HUDEP-2 (cell line): ENCODE results near the gene PRELP.
"Not testable (repeated sequence)": the region's sequence is repeated elsewhere in the genome, so short reads cannot be mapped to it uniquely, and the experiment has no call there.

Experiments
- DNase-seq, 76 experiments: peaks; one replicate each; lab custom pipeline; 2025; ENCODE audit not compliant: unreplicated experiment in 76 of 76; lab: John Stamatoyannopoulos, UW

The PRELP gene

DNA sequence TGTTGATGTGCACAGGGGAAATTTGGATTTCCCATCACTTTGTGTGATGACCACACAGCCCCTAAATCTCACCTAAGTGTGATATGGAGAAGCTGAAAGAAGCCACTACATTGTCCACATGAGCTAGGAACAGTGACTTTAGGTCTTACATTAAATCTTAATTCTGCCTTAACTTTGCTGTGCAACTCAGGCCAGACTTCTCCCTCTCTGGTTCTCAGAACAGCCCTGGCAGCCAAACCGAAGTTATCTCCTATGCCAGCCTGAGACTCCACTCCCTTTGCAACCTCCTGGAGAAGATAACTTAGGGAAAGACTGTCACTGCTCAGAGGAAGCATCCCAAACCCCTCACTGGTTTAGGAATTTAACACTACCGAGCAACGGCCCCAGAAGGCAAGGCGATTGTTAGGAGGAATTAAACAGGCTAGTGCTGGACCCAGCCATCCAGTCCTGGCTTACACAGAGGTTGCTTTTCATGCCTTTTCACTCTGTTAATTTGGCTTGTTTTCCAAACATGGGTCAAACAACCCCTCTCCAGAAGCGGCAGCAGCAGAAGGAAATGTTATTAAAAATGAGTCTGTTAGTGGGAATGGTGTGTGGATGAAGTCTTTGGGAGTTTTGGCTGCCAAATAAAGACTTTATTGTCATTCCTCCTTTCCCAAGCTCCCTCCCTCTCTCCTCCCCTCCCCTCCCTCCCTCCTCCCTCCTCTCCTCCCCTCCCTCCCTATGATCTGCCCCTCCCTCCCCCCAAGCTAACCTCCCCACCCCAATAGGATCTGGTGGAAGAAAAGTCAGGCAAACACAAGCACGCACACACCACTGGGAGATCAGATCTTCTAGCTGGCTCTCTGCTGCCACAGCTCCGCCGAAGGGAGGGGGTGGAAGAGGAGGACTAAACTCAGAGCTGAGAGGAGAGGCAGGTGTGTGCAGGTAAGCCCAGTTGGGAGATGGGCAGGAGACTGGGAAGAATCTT, at the start of gene PRELP:
PRELP (plus strand) TSS at position 795 of the 970 bp plus-strand sequence. CDS start 7,379 bp downstream, outside the sequence.
- no peak for DNase-seq

DNA sequence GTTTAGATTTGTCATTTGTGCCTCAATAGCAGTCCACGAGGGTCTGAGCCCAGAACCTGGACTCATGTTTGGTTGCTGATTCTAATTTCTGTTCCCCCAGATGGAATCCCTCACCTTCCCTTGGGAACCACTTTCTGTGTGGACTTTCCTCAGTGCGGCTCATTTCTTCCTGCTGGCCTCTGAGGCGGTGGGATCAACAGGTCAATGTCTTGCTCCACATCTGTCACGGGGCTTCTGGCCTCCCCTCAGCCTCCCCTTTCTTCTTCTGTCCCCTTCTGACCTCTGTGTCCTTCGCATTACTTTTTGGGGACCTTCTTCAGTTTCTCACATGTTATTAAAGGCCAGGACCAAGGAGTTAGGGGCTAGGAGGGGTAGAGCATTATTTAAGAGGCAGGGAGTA, 49.2 kb upstream of the PRELP start:
- DNase-seq, result no peak

DNA sequence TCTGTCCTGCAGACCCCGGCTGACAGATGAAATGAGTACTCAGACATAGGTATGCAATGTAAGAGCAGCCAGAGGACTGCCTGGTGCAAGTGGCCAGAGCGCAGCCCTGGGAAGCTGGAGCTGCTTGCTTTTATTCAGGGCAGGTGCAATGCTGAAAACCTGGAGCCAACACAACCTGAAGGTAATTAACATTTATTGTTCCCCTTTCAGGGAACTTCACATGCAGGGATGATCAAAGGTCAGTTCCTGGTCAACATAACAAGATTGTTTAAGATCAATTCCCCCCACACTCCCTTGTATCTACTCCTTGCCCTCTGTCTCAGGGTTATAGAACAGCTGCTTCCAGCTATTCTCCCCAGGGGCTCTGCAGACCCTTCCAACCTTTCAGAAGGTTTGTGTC, 48.7 kb upstream of the PRELP start:
- no peak for DNase-seq

DNA sequence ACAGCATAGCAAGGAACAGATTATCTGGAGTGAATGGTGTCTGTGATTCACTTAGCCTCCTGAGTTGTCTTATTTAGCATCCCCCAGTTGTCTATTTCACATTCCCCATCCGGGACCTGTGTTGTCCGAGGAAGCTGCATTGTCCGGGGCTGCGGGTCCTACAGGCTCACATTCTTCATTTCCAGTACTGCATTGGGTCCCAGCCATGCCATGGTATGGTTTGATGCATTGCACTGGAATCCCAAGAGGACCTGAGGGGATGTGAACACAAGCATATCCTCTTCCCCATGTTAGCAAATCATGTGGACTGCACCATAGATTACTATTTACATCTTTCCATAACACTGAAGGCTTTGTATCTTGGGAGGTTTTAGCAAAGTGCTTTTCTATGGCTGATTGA, 48.2 kb upstream of the PRELP start:
- no peak for DNase-seq

DNA sequence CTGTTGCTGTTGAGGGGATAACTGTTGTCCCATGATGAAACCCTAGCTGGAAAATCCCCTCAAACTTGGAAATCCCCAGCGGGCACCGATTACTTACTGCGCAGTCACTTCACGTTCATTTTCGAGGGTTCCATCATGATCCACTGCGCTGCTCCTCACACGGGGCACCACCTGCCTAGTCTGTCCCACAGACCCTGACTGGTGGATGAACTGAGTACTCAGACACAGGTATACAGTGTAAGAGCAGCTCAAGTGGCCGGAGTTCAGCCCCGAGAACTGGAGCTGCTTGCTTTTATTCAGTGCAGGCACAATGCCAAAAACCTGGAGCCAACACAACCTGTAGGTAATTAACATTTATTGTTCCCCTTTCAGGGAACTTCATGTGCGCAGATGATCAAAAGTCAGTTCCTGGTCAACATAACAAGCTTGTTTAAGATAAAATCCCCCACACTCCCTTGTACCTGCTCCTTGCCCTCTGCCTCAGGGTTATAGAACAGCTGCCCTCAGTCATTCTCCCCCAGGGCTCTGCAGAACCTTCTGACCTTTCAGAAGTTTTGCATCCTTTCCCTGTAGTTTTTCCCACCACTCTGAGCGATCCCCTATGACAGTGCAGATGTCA, 46.5 kb upstream of the PRELP start:
- DNase-seq, result no peak

DNA sequence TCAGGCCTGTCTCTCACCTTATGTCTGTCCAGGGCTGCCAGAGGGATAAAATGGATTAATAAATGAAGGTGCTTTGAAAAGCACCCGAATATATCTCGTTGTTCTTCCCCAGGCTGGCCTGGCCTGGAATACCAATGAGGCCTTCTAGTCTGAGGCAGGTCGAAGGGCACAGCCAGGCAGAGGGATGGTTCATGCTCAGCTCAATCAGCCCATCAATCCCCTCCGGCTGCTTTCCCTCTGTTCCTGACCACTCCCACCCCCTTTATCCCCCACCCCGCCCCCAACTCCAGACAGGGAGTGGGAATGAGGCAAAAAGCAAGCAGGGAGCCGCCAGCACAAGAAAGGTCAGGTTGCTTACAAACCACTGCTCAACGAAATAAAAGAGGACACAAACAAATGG, 40.0 kb upstream of the PRELP start:
- DNase-seq, result no peak

DNA sequence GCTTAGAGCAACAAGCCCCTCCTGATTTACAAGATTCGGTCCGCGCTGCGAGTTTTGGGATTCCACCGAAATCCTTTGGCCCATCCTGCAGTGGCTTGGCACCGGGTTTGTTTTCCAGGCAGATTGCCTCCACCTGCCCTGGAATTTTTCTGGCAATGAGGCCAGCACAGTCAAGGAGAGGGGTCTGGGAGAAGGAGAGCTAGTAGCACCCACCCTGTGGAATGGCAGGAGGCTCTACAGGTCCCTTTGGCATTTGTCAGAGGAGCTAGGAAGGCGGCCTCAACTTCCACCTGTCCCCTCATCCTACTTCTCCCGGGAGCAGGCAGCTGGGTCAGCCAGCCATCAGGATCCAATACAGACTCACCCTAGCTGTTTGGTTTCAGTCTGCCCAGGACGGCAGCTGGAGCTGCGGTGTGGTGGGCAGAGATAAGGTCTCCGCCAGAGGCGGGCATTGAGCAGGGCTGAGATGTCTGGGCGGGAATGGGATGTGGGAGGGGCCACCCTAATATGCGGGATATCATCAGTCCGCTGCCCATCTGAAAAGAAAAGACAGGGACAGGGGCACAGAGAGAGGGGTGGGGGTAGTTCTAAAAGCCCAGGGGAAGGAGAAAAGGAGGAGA, 37.8 kb upstream of the PRELP start:
- no peak for DNase-seq

DNA sequence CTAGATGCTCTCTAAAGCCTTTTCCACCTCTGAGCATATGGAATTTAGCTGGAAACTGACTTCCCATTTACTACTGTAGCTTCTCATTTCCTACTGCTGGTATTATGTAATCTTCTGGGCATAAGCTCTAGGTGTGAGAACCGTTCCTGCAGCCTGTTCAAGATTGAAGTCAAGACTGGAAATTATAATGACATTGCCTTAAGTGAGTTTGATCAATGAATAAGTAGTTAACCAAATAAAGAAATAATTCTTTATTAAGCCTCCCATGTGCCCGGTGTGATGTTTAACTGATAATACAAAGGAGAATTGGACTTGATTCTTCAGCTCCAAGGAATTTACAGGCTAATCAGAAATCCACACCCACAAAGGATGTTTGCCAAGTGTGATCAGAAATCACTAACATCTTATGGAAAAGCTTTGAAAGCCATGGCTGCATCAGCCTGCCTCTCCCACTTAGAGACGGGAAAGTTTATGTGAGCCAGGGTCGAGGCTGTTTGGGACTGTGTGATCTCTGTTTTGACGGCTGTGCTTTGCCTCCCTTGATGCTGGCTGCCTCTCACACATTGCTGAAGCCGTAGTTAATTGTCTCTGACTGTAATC, 36.4 kb upstream of the PRELP start:
- no peak for DNase-seq

DNA sequence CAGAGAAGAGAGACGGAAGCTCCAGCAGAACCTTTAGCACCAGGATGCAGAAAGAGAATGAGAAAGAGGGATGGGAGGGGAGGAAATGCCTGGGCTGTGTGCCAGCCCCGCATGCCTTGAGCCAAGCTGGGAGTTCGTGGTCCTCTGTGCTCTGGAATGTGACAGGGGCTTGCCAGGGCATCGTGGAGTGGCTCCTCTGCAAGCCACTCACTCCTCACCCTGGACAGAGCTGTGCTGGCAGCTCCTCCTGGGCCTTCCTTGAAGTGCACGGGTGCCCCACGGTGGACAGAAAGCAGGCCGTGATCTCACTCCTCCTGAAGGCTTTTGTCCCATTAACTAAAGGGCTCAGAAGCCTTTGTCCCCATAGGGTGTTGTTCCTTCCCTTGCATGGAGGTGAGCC, 34.8 kb upstream of the PRELP start:
- DNase-seq, result no peak

DNA sequence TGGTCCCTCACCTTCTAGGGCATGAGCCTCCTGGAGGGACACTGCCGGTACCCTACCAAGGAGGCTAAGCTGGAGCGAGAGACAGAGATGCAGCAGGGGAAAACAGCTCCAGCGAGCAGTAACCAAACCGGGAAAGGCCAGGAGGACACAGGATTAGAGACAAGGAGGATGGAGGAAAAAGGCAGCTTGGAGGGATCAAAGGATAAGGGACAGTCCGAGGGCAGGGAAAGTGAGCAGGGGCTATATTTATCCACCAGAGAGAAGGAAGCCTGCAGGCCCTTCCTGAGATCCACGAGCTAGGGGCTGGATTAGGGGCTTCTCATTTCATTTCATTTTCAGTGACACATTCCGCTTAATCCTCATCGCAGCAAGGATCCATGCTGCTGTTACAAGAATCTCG, 33.8 kb upstream of the PRELP start:
- DNase-seq, result no peak

DNA sequence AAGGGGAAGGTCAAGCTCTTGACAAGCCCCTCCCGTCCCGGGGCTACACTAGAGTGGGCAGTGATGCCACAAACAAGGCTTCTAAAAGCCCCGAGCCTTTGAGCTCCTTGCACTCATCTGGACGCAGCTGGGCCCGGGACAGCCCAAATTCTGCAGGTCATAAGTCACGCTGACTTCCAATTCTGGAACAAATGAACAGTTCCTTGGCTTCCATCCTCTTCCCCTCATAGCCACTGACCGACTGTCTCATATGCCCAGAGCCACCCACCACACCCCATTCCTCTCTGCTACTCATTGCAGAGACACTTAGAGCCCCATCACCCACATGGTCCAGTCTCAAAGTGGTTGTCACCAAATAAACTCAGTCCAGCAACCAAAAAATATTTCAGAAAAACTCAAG, 32.8 kb upstream of the PRELP start:
- no peak for DNase-seq

DNA sequence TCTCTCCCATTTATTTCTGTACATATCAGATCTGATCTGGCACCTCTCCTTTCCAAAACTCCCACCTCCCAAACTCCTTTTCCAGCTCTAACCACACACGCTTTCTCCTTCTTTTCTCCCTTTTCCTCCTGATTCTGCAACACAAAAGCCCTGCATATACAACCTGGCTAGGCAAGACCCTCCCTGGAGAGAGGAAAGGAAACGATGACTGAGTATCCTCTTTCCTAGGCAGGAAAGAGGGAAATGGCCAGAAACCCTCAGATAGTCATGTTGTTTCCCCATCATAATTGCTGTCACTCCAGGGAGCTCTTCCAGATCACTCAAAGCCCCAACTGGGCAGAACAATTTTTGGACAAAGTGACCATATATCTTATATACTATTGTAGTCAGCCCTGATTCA, 32.3 kb upstream of the PRELP start:
- no peak for DNase-seq

DNA sequence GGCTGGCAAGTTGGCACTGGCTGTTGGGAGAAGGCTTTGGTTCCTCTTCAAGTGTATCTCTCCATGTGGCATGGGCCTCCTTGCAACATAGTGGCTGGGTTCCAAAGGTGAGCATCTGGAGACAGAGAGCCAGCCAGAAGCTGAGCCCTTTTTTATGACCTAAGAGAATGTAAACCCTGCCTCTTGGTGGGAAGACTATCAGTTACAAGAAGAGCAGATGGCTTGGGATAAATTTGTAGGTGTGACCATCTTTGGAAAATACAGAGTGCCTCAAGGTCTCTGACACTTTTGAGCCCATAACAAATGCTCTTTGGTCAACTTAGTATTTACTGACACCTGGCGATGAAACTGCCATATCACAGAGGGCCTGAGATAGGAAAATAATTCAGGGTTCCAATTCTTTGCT, 31.4 kb upstream of the PRELP start:
- no peak for DNase-seq

DNA sequence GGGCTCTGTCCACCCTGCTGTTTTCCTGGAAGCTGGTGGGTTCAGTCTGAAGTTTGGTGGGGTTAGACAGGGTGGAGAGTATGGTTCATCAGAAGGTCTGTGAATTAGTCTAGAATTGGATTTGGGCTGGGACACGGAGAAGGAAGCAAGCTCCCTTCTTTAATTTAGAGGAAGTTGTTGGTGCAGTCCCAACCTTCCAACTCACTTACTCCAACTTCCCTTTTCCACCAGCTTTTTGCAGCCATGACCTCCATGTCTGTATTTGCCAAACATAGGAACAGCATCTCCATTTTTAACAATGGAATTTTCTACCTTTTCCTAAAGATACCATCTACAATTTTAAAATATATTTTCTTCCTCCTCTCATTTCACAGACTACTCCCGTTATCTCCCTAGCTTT, 28.5 kb upstream of the PRELP start:
- no peak for DNase-seq

DNA sequence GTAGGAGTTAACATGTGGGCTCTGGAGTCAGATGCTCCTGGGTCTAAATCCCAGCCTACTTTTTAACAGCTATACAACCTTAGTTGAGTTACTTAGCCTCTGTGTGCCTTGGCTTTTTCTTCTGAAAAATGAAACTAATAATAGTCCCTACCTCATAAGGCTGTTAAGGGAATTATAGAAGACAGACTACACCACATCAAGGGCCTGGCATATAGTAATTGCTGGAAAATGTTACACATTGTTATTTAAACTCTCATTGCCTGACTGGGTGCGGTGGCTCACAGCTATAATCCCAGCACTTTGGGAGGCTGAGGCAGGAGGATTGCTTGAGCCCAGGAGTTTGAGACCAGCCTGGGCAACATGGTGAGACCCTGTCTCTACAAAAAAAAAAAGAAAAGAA, 28.0 kb upstream of the PRELP start:
- DNase-seq, result not testable (repeated sequence)

DNA sequence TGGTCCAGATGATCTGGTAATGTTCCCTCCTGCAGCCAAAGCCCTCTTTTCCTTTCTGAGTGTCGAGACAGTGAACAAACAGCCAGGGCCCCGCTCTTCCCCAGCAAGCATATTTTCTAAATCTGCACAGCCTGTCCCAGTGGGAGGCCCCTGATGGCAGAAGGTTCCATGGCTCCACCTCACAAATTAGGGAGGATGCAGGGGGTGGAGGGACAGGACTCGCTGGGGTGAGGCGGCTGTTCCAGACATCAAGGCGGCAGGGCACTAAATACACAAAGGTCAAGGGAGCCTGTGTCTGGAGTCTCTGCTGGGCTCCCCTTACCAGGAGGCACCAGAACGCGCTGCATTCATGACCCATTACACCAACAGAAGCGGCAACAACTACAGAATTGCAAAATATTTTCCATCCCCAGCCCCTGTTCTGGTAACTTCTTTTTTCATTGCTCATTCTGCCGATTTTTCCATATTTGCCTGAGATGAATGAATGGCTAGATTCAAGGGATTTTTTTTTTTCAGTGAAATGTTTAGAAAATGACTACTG, 27.0 kb upstream of the PRELP start:
- DNase-seq, result no peak

DNA sequence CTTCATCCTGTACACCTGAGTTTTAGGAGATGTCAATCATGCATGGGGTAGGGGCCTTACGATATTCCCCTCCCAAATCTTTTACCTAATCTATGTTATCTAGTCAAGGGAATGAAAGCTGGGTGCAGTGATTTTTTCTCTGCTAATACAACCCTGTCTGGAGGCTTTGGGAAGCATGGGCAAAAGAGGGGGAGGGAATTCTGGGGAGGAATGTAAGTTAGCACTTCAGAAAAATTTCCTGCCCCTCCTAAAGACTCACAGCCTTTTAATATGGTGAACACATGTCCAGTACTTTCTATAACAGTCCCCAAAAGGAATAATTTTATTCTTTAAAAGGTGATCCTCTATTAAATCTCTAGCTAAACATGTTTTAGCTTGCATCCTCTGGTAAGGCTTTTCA, 25.6 kb upstream of the PRELP start:
- no peak for DNase-seq

DNA sequence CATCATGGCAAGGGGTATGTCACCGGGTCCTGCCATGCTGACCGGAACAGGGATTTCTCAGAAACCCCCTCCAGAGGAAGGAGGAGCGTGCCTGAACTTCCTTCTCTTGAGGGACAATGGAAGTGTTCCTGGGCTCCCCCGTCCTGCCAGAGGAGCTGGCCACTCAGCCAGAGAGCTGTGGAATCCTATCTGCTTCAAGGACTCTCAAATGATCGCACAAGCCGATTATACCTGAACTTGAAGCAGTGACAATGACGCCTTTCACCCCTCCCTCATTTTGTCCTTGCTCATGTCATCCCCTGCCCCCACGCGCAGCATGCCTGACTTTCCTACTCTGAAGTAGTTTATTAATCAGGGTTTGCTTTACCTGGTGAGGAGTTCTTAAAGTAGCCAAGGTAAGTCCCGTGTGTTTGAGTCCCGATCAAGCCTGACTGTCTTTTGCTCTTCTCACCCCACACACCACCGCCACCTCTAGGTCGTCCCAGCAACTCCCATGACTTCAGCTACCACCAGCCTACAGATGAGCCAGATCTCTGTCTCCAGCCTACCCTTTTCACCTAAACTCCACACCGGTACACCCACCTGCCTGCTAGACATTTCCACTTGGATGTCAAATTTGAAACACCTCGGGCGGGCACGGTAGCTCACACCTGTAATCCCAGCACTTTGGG, 25.0 kb upstream of the PRELP start:
- DNase-seq, result no peak

DNA sequence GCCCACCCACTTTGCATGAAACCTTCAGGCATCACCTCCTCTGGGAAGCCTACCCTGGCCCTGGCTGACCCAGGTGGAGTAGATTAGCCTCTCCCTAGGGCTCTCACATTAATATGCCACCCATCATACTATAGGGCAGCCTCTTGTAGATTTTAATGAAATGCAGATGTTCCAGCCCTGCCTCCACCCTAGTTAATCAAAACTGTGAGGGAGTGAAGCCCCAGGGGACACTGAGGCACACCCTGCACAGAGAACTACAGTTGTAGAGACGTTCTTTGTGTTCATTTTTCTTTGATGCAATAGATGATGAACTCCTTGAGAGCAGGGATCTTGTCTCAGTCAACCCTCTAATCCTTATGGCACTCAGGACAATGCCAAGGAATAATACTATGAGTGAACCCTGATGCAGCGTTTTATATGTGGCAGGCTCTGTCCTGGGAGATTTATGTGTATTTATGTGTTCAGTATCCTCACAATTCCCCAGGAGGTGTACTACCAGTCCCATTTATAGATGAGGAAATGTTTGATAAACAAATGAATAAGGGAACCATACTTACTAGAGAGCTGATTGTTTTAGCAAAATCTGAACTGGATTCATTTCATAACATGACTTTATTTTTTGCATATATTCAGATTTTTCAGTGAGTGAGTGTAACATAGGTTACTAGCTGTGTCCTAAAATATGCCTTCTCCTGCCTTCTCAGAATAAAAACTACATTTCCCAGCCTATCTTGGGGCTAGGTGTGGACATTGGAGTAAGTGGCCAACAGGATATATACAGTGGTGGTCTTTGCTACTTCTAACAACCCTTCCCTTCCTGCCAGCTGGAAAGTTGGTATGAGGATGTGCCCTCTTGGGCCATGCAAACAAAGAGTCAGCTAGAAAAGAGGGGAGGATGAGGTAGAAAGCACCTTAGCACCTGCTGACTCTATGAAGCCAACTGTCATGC, 23.5 kb upstream of the PRELP start:
- no peak for DNase-seq
